PC-9 (cell line): ENCODE measurements around the gene DLGAP1.

Experiments
- CTCF ChIP-seq: fragments of 200-600 bp; sonication (generic); conservative IDR thresholded peaks from 2 replicates; pipeline ENCODE4 v1.6.1; 2017; ENCODE audit warnings: mixed run types, antibody characterized with exemption, mild to moderate bottlenecking, moderate library complexity
- EZH2 ChIP-seq: fragments of 200-600 bp; sonication (generic); IDR thresholded peaks from 2 replicates; pipeline ENCODE4 v1.8.0; 2017; ENCODE audit warnings: antibody characterized with exemption, low read depth

DNA sequence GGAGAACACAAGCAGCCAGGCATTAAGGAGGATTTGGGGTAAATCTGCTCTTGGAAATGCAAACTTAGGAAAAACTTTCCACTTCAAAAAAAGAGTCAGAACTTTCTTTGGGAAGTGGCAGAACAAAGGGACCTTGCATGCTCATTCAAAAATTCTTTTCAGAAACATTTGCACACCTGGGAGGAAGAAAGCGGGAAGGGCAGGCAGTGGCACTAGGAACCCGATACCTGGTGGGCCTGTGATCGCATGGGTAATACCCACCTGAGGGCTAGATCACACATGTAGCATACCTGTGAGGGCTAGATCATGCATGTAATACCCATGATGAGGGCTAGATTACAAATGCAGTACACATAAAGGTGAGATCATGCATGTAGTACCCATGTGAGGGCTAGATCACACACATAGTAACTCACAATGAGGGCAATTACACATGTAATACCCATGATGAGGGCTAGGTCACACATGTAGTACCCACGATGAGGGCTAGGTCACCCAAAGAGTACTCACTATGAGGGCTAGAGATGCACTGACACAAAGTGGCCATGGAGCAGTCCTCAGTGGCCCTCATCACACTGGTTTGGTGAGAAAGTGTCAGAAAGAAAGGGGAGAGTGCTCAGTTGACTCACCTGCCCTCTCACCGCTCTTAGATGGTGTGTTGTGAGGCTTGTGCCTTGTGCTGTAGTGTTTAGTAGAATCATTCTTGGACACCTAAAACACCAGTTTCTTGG lies 212.5 kb downstream of the DLGAP1 start:
- no peak for TF ChIP-seq CTCF
- TF ChIP-seq EZH2: no peak
